Breast epithelium (tissue), 4 donors: ENCODE measurements around the gene MAD1L1. TPM values are rescaled to one million over a fixed set of nuclear protein-coding genes. Genes with fewer than 3 reads are reported as not detected.

ENCODE experiments used
- DNase-seq, 2 donors: peaks; one replicate each; pipeline ENCODE4 v3.0.0-alpha.2; 2019; ENCODE audit warnings: low spot score in 2 of 2
- H3K27ac ChIP-seq, 2 donors: fragments of 200-600 bp; sonication (generic) in 1 of 2; one replicate each; pipeline ENCODE4 v1.5.1; 2016 to 2019; ENCODE audit warnings: mild to moderate bottlenecking in 1 of 2
- H3K27me3 ChIP-seq, 2 donors: fragments of 200-600 bp; sonication (generic) in 1 of 2; one replicate each; pipeline versions ENCODE4 v1.5.1 to v1.6.0; 2017 to 2019; ENCODE audit warnings: control low read depth in 1 of 2, mild to moderate bottlenecking in 1 of 2
- H3K36me3 ChIP-seq: fragments of 200-600 bp; one replicate; pipeline ENCODE4 v1.5.1; 2019
- H3K4me1 ChIP-seq, 2 donors: fragments of 200-600 bp; sonication (generic); one replicate each; pipeline ENCODE4 v1.5.1; 2016 to 2019; ENCODE audit warnings: control low read depth in 1 of 2
- H3K4me3 ChIP-seq, 3 donors: fragments of 200-600 bp; sonication (generic); 1 replicate in 2 of 3; 2 replicates in 1 of 3; pipeline ENCODE4 v1.5.1; 2016 to 2019; ENCODE audit warnings: mild to moderate bottlenecking in 3 of 3, moderate library complexity in 2 of 3
- H3K9me3 ChIP-seq, 2 donors: fragments of 200-600 bp; sonication (generic) in 1 of 2; one replicate each; pipeline ENCODE4 v1.5.1; 2016 to 2019; ENCODE audit warnings: control low read depth in 1 of 2
- CTCF ChIP-seq, 3 donors: fragments of 450-650 bp; IDR thresholded peaks; one replicate each; pipeline ENCODE4 v1.5.1; 2016 to 2017; ENCODE audit warnings: antibody characterized with exemption in 3 of 3, mild to moderate bottlenecking in 3 of 3, moderate library complexity in 3 of 3
- POLR2A ChIP-seq: fragments of 450-650 bp; IDR thresholded peaks from one replicate; pipeline ENCODE4 v1.6.1; 2016; ENCODE audit warnings: antibody characterized with exemption, mild to moderate bottlenecking, moderate library complexity
- POLR2AphosphoS5 ChIP-seq, 3 donors: sonication (generic); formaldehyde crosslinking; IDR thresholded peaks; one replicate each; pipeline ENCODE4 v1.6.1; 2017; ENCODE audit warnings: antibody characterized with exemption in 3 of 3
- intact Hi-C: fragments of 100-400 bp; cut with DNase I; formaldehyde crosslinking; loops from one replicate; pipeline ENCODE4 v1.15.1; 2023; ENCODE audit warnings: low total_unique reads
- total RNA-seq, 3 donors: library from RNA; depleted of rRNA; stranded (reverse); fragments of >200 nt; gene quantifications; one replicate each; pipeline ENCODE4 v1.1.0, GENCODE V29; 2016

MAD1L1 gene
- total RNA-seq, 3 donors from 2014 or later = 27.7 to 33.9 (median 28.8) TPM

- H3K27ac ChIP-seq = no peak overlapping the region
- no peak overlapping the region for H3K4me3 ChIP-seq
- TF ChIP-seq CTCF (IDR thresholded peaks at IDR 0.05) (no peak), POLR2A (no peak), POLR2AphosphoS5 (IDR thresholded peaks at IDR 0.05) (no peak)
Observed at GRCh38 chr7:2017481-2017891, 215.3 kb downstream of the MAD1L1 start.

GRCh38 chr7:2016761-2017480, 215.8 kb downstream of the MAD1L1 start:
- no peak overlapping the region for H3K27ac ChIP-seq
- H3K27me3 ChIP-seq = no peaks in the 10 kb centered on the region
- no peak for DNase-seq
- no peak overlapping the region for H3K4me3 ChIP-seq
- no peak for TF ChIP-seq POLR2A
- H3K4me1 ChIP-seq = no peaks in the 10 kb centered on the region
- intact Hi-C loops = no loop called here
- H3K9me3 ChIP-seq = no peaks in the 10 kb centered on the region
- H3K36me3 ChIP-seq = no peaks in the 10 kb centered on the region

More at GRCh38 chr7:2017481-2017891, 215.3 kb downstream of the MAD1L1 start:
- intact Hi-C loops = no loop called here
- no peaks in the 10 kb centered on the region for H3K9me3 ChIP-seq
- no peaks in the 10 kb centered on the region for H3K4me1 ChIP-seq
- DNase-seq = no peak
- H3K27me3 ChIP-seq = no peaks in the 10 kb centered on the region
- H3K36me3 ChIP-seq = no peaks in the 10 kb centered on the region

- no peaks in the 10 kb centered on the region for H3K9me3 ChIP-seq
- no peaks in the 10 kb centered on the region for H3K36me3 ChIP-seq
- no peaks in the 10 kb centered on the region for H3K4me1 ChIP-seq
- H3K4me3 ChIP-seq = no peak overlapping the region
- no peak for DNase-seq
- no peak for TF ChIP-seq POLR2A
- TF ChIP-seq POLR2AphosphoS5 (IDR thresholded peaks at IDR 0.05) = no peak
- TF ChIP-seq CTCF (IDR thresholded peaks at IDR 0.05) = no peak
- intact Hi-C loops = no loop called here
- H3K27ac ChIP-seq = no peak overlapping the region
- no peaks in the 10 kb centered on the region for H3K27me3 ChIP-seq
Observed at GRCh38 chr7:2016021-2016631, 216.6 kb downstream of the MAD1L1 start.

- DNase-seq = no peak
- no peaks in the 10 kb centered on the region for H3K4me1 ChIP-seq
- no peak for TF ChIP-seq POLR2AphosphoS5 (IDR thresholded peaks at IDR 0.05)
- TF ChIP-seq CTCF (IDR thresholded peaks at IDR 0.05) = no peak
- TF ChIP-seq POLR2A = no peak
- H3K27ac ChIP-seq = no peak overlapping the region
- H3K9me3 ChIP-seq = no peaks in the 10 kb centered on the region
- H3K36me3 ChIP-seq = no peaks in the 10 kb centered on the region
- H3K27me3 ChIP-seq = no peaks in the 10 kb centered on the region
- intact Hi-C loops = loop anchor here (1.0 kb wide), 1 partner anchor 28 kb away; no protein-coding TSS in a partner anchor
- H3K4me3 ChIP-seq = no peak overlapping the region
Observed at GRCh38 chr7:2015251-2015871, 217.4 kb downstream of the MAD1L1 start.

GRCh38 chr7:2014391-2015241, 218.1 kb downstream of the MAD1L1 start:
- DNase-seq = peak in 1 of 2 donors; percentile 43
- no peaks in the 10 kb centered on the region for H3K27me3 ChIP-seq
- no peaks in the 10 kb centered on the region for H3K9me3 ChIP-seq
- H3K27ac ChIP-seq = no peak overlapping the region
- no peaks in the 10 kb centered on the region for H3K36me3 ChIP-seq
- no peak for TF ChIP-seq CTCF (IDR thresholded peaks at IDR 0.05)
- H3K4me1 ChIP-seq = no peaks in the 10 kb centered on the region
- no peak overlapping the region for H3K4me3 ChIP-seq
- intact Hi-C loops = loop anchor here (1.0 kb wide), 1 partner anchor 29 kb away; no protein-coding TSS in a partner anchor
